Adipocyte (in vitro differentiated cells): ENCODE measurements around the gene PCDH19.
A peak's percentile ranks its signal among the peaks of the same experiment; 100 is the strongest.
"Not testable (repeated sequence)": the region's sequence is repeated elsewhere in the genome, so short reads cannot be mapped to it uniquely, and the experiment has no call there.

Experiments
- DNase-seq: peaks from one replicate; pipeline ENCODE4 v3.0.0-alpha.2; 2015; ENCODE audit warnings: low read depth
- H3K27me3 ChIP-seq: replicated peaks from 2 replicates; pipeline ENCODE4 v1.7.0; 2013; ENCODE audit warnings: mild to moderate bottlenecking, low read length, moderate library complexity; ENCODE audit not compliant: control insufficient read depth, insufficient read depth
- H3K36me3 ChIP-seq: 2 replicates; pipeline ENCODE4 v1.7.0; 2013; ENCODE audit warnings: low read length, mild to moderate bottlenecking, moderate library complexity; ENCODE audit not compliant: control insufficient read depth, insufficient read depth, severe bottlenecking
- H3K4me1 ChIP-seq: 2 replicates; pipeline ENCODE4 v1.7.0; 2013; ENCODE audit warnings: mild to moderate bottlenecking, low read length, moderate library complexity; ENCODE audit not compliant: control insufficient read depth, insufficient read depth
- H3K4me3 ChIP-seq: 2 replicates; pipeline ENCODE4 v1.7.0; 2013; ENCODE audit warnings: mild to moderate bottlenecking, low read length, moderate library complexity
- H3K9ac ChIP-seq: 2 replicates; pipeline ENCODE4 v1.7.0; 2013; ENCODE audit warnings: mild to moderate bottlenecking, low read length, moderate library complexity
- H3K9me3 ChIP-seq: 2 replicates; pipeline ENCODE4 v1.7.0; 2013; ENCODE audit warnings: mild to moderate bottlenecking, low read length, moderate library complexity; ENCODE audit not compliant: control insufficient read depth

PCDH19 gene, protein sequence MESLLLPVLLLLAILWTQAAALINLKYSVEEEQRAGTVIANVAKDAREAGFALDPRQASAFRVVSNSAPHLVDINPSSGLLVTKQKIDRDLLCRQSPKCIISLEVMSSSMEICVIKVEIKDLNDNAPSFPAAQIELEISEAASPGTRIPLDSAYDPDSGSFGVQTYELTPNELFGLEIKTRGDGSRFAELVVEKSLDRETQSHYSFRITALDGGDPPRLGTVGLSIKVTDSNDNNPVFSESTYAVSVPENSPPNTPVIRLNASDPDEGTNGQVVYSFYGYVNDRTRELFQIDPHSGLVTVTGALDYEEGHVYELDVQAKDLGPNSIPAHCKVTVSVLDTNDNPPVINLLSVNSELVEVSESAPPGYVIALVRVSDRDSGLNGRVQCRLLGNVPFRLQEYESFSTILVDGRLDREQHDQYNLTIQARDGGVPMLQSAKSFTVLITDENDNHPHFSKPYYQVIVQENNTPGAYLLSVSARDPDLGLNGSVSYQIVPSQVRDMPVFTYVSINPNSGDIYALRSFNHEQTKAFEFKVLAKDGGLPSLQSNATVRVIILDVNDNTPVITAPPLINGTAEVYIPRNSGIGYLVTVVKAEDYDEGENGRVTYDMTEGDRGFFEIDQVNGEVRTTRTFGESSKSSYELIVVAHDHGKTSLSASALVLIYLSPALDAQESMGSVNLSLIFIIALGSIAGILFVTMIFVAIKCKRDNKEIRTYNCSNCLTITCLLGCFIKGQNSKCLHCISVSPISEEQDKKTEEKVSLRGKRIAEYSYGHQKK (N-terminal part only)

GRCh38 chrX:100409610-100410590, at the start of gene PCDH19:
TSS of gene PCDH19 (minus strand) at chrX:100410273. CDS start at chrX:100408597, 1,676 bp downstream.
- Histone ChIP-seq H3K9ac (no peak within 1 kb of the TSS), H3K27me3 (peaks cover 68% of the 10 kb centered on the region), H3K36me3 (no peaks in the 10 kb centered on the region), H3K4me1 (no peaks in the 10 kb centered on the region), H3K9me3 (peaks cover 14% of the 10 kb centered on the region), H3K4me3 (peak within 1 kb of the TSS; percentile 77)
- peak; percentile 60 for DNase-seq

GRCh38 chrX:100449696-100450608, 39.9 kb upstream of the PCDH19 start:
- H3K4me3 ChIP-seq = no peak overlapping the region
- DNase-seq = no peak
- H3K27me3 ChIP-seq = peaks cover 12% of the 10 kb centered on the region
- peaks cover 3% of the 10 kb centered on the region for H3K4me1 ChIP-seq
- no peak overlapping the region for H3K9ac ChIP-seq
- H3K36me3 ChIP-seq = no peaks in the 10 kb centered on the region
- H3K9me3 ChIP-seq = peaks cover 3% of the 10 kb centered on the region

- Histone ChIP-seq H3K9ac (peak overlapping the region; percentile 72), H3K4me1 (peaks cover 3% of the 10 kb centered on the region), H3K36me3 (no peaks in the 10 kb centered on the region), H3K4me3 (peak overlapping the region; percentile 73), H3K9me3 (peaks cover 4% of the 10 kb centered on the region), H3K27me3 (peaks cover 6% of the 10 kb centered on the region)
- peak; percentile 54 for DNase-seq
Observed at GRCh38 chrX:100447655-100448397, 37.8 kb upstream of the PCDH19 start.

GRCh38 chrX:100445593-100445992, 35.5 kb upstream of the PCDH19 start:
- Histone ChIP-seq H3K4me3 (no peak overlapping the region), H3K36me3 (no peaks in the 10 kb centered on the region), H3K4me1 (peaks cover 3% of the 10 kb centered on the region), H3K27me3 (no peaks in the 10 kb centered on the region), H3K9me3 (peaks cover 4% of the 10 kb centered on the region), H3K9ac (no peak overlapping the region)
- no peak for DNase-seq

DNA sequence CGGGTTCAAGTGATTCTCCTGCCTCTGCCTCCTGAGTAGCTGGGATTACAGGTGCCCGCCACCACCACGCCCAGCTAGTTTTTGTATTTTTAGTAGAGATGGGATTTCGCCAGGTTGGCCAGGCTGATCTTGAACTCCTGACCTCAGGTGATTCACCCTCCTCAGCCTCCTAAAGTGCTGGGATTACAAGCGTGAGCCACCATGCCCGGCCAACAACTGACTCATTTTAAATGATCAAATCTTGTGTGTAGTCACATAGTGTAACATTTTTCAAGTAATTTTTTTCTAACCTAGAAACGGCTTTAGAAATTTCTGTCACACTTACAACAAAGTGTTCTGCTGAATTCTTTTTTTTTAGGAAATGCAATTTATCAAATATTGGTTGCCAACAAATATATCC, 31.2 kb upstream of the PCDH19 start:
- H3K9me3 ChIP-seq, H3K4me3 ChIP-seq, H3K27me3 ChIP-seq, H3K36me3 ChIP-seq, H3K4me1 ChIP-seq, H3K9ac ChIP-seq, DNase-seq: not testable (repeated sequence)

DNA sequence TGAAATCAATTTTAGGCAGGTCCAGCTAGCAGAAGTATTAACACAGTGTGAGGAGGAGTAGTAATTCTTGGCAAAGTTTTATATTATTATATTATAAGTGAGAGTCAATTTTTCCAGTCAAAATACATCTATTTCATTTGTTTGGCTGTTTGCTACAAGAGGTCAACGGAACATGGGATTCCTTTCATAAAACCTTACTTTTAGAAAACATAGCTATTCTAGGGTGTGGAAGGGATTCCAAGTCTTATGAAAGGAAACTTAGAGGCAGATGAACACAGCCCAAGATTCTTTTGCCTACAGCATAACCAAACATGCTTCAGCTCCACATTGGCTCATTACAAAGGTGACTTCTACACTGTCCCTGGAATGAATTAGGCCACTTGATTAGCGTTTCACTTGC, 29.9 kb upstream of the PCDH19 start:
- peaks cover 7% of the 10 kb centered on the region for H3K27me3 ChIP-seq
- H3K9ac ChIP-seq = no peak overlapping the region
- no peak overlapping the region for H3K4me3 ChIP-seq
- no peak for DNase-seq
- H3K36me3 ChIP-seq = no peaks in the 10 kb centered on the region
- no peaks in the 10 kb centered on the region for H3K4me1 ChIP-seq
- peaks cover 2% of the 10 kb centered on the region for H3K9me3 ChIP-seq

- Histone ChIP-seq H3K4me1 (no peaks in the 10 kb centered on the region), H3K9ac (no peak overlapping the region), H3K4me3 (no peak overlapping the region), H3K27me3 (peaks cover 33% of the 10 kb centered on the region), H3K9me3 (no peaks in the 10 kb centered on the region), H3K36me3 (no peaks in the 10 kb centered on the region)
- DNase-seq = no peak
Observed at GRCh38 chrX:100435726-100436125, 25.7 kb upstream of the PCDH19 start.

DNA sequence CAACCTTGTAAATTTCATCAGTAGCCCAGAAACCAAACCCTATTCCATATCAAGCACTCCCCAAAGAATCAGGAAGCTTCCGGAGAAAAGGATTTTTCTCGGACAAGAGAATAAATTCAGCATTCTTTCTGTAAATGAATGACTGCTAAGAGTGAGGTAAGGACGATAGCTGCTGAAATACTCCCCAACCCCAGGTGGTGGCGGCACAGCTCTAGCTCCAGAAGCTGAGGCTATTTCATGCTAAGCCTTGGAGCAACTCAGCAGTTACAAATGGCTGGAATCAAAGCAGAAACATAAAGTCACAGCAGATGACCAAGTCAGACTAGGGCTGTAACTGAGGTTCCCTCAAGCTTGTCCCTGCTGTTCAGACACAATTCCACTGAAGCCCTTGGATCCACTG, 13.9 kb upstream of the PCDH19 start:
- Histone ChIP-seq H3K27me3 (peaks cover 21% of the 10 kb centered on the region), H3K9me3 (peaks cover 15% of the 10 kb centered on the region), H3K4me1 (peaks cover 8% of the 10 kb centered on the region), H3K4me3 (no peak overlapping the region), H3K9ac (no peak overlapping the region), H3K36me3 (no peaks in the 10 kb centered on the region)
- DNase-seq = no peak

DNA sequence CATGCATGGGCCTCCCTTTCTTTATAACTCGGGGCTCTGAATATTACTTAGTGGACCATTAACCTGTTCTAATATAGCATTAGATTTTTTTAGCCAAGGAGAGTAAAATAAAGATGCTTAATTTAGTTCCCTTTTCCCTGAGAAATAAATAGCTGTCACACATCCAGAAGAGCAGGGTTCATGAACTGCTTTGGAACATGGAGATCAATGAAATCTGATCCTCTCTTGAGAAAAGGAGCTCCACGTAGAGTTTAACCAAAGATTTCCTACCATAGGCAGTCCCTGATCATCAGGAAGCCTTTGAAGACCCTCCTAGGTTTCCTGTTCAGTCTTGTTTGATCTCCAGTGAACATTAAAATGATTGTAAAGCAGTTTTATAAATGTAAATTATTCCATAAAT, 8.5 kb upstream of the PCDH19 start:
- Histone ChIP-seq H3K36me3 (no peaks in the 10 kb centered on the region), H3K4me3 (no peak overlapping the region), H3K9ac (no peak overlapping the region), H3K27me3 (peaks cover 50% of the 10 kb centered on the region), H3K9me3 (peaks cover 11% of the 10 kb centered on the region), H3K4me1 (peaks cover 18% of the 10 kb centered on the region)
- no peak for DNase-seq

DNA sequence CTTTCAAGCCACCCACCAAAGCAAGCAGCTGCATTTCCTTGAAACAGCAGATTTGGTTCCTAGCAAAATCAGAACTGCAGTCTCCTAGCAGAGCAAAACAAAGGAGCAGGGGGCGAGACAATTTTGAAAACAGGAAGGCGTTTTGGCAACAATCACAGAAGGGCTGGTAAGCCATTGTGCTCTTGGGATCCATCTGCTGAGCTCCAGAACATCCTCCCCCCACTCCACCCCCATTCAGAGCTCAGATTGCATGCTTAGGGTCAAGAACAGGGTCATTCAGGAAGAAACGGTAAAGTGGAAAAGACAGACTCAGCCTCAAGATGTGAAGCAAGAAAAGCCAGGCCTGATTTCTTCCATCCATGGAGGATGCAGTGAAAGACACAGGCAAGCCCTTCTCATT, 7.6 kb upstream of the PCDH19 start:
- no peak for DNase-seq
- Histone ChIP-seq H3K36me3 (no peaks in the 10 kb centered on the region), H3K9ac (no peak overlapping the region), H3K4me3 (no peak overlapping the region), H3K9me3 (peaks cover 8% of the 10 kb centered on the region), H3K4me1 (peaks cover 18% of the 10 kb centered on the region), H3K27me3 (peaks cover 57% of the 10 kb centered on the region)
